GM19397 (cell line): ENCODE results near the gene GRK5.

Source experiments
- ATAC-seq: cut with Tn5 transposase; IDR thresholded peaks from one replicate; pipeline ENCODE4 v1.9.1; 2021; ENCODE audit warnings: mild to moderate bottlenecking, moderate library complexity; ENCODE audit not compliant: unreplicated experiment

Gene GRK5

DNA sequence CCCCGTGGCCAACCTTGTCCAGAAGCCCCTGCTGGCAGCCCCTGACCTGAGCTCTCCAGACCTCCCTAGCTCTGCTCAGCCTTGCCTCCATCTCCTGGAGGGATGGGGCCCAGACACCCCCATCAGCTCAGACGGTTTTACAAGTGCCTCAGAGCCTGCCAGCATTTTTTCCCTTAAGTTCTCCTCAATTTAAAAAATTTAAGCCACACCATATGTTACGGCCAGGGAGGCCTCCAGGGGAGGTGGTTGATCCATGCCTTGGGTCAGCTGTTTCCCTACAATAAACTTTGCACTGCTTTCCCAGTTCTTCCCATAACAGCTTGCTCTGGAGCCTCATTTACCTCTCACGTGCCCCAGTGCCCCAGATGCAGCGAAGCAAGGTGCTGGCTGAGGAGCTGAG is 191.6 kb downstream of the GRK5 start:
- ATAC-seq, result no peak

- ATAC-seq, result no peak
These were observed 192.1 kb downstream of the GRK5 start for GRCh38 chr10:119399466-119399865.

DNA sequence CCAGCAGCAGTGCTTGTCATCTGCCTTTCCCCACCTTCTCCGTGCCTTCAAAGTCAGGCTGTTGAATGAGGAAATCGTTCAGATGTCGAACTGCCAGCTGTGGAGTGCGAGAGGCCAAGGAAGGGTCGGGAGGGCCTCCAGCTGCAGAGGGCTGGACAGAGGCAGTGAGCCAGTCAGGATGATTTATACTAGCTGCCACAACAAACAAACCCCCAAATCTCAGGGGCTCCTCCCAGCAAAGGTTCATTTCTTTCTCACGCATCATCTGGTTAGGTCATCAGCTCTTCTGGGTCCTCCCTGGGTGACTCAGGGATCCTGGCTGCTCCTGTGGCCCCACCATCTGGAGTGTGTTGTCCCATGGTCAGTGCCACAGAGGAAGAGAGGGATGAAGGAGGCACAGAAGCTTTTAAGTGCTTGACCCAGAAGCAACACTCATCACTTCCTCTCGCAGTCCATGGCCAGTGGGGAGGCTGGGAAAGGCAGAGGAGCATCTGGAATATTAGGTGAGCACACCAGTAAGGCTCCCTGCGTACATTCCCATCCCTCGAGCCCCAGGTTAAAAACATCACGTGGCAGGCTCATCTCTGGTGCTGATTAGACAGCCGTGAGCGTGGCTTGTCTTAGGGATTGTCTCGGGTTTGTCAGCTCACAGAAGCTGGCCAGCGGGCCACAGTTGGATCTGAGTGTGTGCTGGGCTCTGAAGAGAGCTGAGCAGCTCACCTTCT is 194.5 kb downstream of the GRK5 start:
- no peak for ATAC-seq

DNA sequence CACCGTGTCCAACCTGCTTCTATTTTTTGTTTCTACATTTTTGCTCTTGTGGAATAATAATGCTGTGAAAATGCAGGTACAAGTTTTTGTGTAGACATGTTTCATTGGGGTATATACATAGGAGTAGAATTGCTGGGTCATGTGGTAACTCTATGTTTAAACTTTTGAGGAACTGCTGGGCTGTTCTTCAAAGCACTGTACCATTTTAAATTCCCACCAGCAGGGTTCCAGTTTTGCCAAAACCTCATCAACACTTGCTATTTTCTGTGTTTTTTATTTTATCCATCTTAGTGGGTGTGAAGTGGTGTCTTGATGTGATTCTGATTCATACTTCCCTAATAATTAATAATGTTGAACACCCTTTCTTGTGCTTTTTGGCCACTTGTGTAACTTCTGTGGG is 196.6 kb downstream of the GRK5 start:
- no peak for ATAC-seq

DNA sequence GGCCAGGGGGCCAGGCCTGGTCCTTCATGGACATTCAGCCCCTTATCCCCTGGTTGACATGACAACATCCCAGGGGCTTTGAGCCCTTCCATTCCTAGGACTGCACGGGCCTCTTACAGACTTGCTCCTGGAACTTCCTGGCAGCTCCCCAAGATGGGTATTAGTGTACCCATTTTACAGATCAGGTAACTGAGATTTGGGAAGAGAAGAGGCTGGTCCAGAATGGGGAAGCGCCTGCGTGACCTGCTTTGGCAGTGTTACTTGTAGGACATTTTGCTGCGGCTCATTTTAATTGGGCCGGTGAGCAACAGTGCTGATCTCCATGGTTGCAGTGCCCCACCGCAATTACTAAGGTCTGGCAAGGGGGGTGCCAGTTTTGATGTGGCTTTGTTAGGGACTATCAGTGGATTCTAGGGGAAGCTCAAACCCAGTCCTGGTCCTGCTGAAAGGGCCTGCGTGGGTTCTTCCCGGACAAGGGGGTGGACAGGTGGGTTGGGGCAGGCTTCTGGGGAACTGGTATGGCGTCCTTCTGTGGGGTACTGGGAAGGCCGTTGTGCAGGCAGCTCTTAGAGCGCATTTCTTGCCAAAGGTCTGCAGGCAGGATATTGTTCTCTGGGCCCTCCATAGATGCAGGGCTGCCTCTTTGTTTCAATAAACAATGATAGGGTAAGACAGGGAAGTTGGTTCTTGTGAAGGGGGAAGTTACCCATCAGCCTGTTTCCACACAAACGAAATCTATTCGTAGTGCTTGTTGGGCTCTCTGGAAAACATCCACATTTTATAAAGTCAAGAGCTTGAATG is 197.5 kb downstream of the GRK5 start:
- ATAC-seq, result no peak

DNA sequence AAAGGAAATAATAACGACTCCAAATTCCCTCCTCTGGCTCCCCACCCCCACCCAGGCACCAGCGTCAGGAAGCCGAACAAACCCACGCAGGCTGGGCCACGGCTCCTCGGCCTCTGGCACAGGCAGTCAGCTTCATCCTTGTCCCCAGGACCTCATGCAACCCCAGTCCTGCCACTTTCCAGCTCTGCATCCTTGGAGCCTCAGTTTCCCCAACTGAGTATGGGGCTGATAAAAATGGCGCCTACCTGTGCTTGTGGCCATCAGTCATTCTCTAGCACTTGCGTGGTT is 198.1 kb downstream of the GRK5 start:
- ATAC-seq, result no peak

DNA sequence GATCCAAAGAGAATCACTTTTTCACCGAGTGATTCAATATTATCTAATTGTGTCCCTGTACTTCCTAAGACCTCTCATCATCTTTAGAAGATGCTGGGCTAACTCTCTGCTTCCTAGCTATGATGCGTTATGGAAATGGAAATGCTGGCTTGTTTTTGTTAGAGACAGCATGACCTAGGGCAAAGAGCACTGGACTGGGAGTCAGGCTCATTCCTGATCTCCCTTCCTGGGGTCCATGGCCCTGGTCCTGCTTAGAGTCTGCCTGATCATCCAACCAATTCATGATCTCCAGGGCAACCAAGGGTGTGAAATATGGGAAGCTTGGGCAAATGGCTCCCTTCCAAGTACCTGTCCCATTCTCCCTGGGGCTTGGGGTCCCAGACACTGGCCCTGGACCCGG is 198.8 kb downstream of the GRK5 start:
- ATAC-seq, result no peak

DNA sequence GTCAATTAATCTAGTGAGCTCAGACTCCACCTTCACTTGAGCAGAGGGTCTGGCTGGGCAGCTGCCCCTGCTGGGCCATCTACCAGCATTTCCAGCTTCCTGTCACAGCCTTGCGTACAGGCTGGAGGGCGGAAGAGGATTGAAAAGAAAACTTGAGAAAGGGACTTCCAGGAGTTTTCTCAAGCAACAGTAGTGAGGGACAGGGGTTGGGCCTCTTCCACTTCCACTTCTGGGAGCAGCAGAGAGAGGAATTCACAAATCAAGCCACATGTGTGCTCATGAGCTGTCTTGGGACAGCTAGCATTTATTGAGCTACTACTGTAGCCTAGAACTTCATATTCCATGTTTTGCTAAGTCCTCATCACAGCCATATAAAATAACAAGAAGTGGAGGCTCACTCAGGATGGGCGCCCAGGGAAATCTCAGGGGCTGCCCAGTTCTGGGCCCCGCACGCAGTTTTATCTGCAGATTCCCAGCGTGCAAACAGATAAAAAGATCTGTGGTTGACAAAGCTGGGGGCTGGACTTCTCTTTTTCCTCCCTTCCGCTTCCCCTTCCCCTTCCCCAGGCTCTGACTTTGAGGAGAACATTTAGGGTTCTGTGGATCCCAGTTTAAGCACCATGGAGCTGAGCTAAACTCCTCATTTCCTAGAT is 199.4 kb downstream of the GRK5 start:
- ATAC-seq, result no peak

GRCh38 chr10:119407254-119407777 is 199.9 kb downstream of the GRK5 start:
- ATAC-seq, result no peak

- no peak for ATAC-seq
These were observed 200.7 kb downstream of the GRK5 start for GRCh38 chr10:119408072-119408471.

GRCh38 chr10:119408969-119409371 is 201.6 kb downstream of the GRK5 start:
- no peak for ATAC-seq

GRCh38 chr10:119409385-119409784 is 202.0 kb downstream of the GRK5 start:
- no peak for ATAC-seq

DNA sequence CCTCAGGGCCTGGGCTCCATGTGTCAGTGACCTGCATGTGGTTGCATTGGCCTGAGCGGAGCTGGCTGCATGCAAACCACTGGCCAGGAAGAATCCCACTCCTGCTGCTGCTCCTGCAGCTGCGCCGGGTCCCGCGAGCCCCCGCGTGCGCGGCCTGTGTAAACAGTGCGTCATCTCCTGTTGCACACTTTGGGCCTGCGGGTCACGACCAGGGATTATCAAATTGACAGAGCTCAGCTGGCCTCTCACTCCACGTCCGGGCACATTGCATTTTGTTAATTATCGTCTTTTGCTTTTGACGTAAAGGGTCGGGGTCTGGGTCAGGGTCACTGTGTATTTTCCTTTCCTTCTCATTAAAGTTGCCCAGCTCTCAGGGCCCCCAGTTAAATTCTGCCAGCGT is 202.5 kb downstream of the GRK5 start:
- no peak for ATAC-seq

DNA sequence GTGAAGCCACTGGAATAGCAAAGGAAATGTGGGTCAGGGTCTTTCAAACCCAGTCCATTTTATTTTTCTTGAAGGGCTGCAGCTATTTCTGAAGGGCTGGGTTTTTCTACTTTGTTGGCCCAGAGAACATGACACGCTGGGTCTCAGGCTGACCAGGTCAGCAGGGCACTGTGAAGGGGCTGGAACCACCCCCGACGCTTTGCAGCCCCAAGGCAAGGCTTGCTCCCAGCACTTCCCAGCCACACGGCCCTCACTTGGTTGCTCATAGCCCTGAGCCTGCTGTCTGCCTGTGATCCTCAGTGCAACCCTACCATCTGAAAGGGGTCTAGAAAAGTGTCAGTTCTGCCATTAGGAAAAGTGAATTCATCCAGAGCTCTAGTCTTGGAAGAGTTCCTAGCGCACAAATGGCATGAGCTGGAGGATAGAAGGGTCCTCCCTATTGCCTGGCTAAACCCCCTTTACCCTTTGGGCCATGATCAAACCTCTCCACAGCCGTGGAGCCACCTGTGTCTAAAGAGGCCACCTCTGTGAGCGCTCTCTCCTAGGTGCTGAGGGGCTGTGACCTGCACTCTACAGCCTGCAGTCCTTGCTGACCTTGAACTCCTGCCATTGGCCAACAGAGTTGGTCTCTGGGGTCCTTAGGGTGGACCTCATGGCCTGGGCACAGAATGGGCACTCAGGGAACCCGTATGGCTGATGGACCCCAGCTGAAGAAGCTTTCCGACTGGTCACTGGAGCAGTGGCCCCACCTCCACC is 203.2 kb downstream of the GRK5 start:
- no peak for ATAC-seq

- ATAC-seq, result no peak
These were observed 205.1 kb downstream of the GRK5 start for GRCh38 chr10:119412244-119413092.

- ATAC-seq, result no peak
These were observed 205.7 kb downstream of the GRK5 start for GRCh38 chr10:119413093-119413453.

GRCh38 chr10:119413471-119414080 is 206.2 kb downstream of the GRK5 start:
- ATAC-seq, result no peak

- no peak for ATAC-seq
These were observed 206.8 kb downstream of the GRK5 start for GRCh38 chr10:119414081-119414611.

DNA sequence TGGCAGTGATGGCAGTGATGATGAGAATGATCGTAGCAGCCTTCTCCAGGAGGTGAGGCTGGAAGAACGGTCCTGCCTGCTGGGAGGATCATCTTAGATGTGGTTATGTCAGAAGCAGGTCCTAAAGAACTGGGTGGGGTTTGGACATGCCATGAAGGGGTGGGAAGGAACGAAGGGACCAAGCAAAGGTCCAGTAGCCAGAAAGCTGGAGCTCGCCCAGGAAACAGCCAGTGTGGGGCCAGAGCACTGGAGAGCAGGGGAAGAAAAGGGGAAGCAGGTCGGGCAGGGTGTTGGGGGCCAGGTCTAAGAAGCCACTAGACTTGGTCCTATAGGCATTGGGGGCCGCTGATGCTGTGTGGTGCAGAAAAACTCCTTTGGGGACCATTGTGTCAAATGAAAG is 207.8 kb downstream of the GRK5 start:
- no peak for ATAC-seq
